HG02763 (cell line): Measurements from ENCODE around the gene TMEM217.

Experiments
- ATAC-seq: cut with Tn5 transposase; IDR thresholded peaks from one replicate; pipeline ENCODE4 v1.9.1; 2021; ENCODE audit warnings: mild to moderate bottlenecking, moderate library complexity; ENCODE audit not compliant: unreplicated experiment

The TMEM217 gene

GRCh38 chr6:37170273-37171200 lies 87.4 kb downstream of the TMEM217 start:
- ATAC-seq: peak; percentile 21

- ATAC-seq: peak; percentile 73
These were observed 88.3 kb downstream of the TMEM217 start, which contains the start of gene PIM1 for GRCh38 chr6:37169496-37170272. PIM1 (plus strand) TSS chr6:37170152; CDS start chr6:37170576, 424 bp downstream.

DNA sequence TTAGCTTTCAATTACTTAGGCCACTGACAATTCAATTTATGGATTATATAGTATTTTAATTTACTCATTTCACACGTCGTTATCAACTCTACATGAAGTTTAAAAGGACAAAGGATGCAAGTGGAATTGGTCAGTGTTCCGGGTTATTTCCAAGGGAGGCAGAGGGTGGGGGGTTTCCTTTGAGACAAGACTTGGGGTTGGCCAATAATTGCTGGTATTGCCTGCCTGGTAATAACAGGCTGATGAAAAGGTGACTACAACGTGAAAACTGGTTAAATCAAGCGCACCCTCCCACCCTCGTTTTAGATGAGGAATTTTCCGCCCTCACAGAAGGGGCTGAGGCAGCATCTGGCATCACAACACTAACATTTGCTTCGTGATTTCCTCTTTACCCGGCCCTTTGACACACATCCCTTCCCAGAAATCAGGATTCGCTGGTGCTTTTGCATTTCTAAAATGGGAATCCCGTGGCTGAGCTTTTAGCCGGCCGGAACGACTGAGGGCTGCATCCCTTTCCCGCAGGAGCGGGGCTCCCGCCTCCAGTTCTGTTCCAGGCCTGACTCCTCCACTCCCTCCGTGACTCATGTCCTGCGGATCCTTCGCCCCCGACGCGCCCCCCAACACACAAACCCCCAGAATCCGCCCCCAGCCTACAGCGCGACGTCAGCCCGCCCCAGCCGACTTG lies 89.0 kb downstream of the TMEM217 start:
- ATAC-seq: no peak

GRCh38 chr6:37168163-37168758 lies 89.7 kb downstream of the TMEM217 start:
- no peak for ATAC-seq

GRCh38 chr6:37162740-37163139 lies 95.2 kb downstream of the TMEM217 start:
- ATAC-seq: no peak
